Stimulated activated CD4-positive, alpha-beta T cell treated with anti-CD3 and anti-CD28 coated beads, TNF-alpha, amount 100 ng/mL, for 1 hour (primary cell): Measurements from ENCODE around the gene RAD54L.
"Not testable (repeated sequence)": the region's sequence is repeated elsewhere in the genome, so short reads cannot be mapped to it uniquely, and the experiment has no call there.

Source experiments
- DNase-seq, 3 donors: peaks; one replicate each; pipeline ENCODE4 v3.0.0-alpha.2; 2020; ENCODE audit warnings: low read depth in 3 of 3, low spot score in 1 of 3

The RAD54L gene

GRCh38 chr1:46319301-46319700, 71.7 kb downstream of the RAD54L start:
- not testable (repeated sequence) for DNase-seq

- DNase-seq = not testable (repeated sequence)
These were observed 72.7 kb downstream of the RAD54L start for GRCh38 chr1:46319960-46320914.

GRCh38 chr1:46322191-46322590, 74.6 kb downstream of the RAD54L start:
- not testable (repeated sequence) for DNase-seq

GRCh38 chr1:46325285-46326076, 77.9 kb downstream of the RAD54L start:
- DNase-seq = not testable (repeated sequence)
